ENCODE measurements around the gene VPS54. TPM values are rescaled to one million over a fixed set of nuclear protein-coding genes. Genes with fewer than 3 reads are reported as not detected.

VPS54 gene
- total RNA-seq, 4 donors from 2014 or later, result 27.1 to 36.7 (median 27.9) TPM

- TF ChIP-seq CTCF (IDR thresholded peaks at IDR 0.05; ENCODE audit: low read depth), result no peak
Observed at GRCh38 chr2:64056021-64056420, 36.8 kb upstream of the VPS54 start.

- TF ChIP-seq CTCF (IDR thresholded peaks at IDR 0.05; ENCODE audit: low read depth), result no peak
Observed at GRCh38 chr2:64054161-64054915, 35.1 kb upstream of the VPS54 start.

GRCh38 chr2:64052463-64053241, 33.4 kb upstream of the VPS54 start:
- TF ChIP-seq CTCF (IDR thresholded peaks at IDR 0.05; ENCODE audit: low read depth), result no peak

GRCh38 chr2:64049633-64050220, 30.5 kb upstream of the VPS54 start:
- TF ChIP-seq CTCF (IDR thresholded peaks at IDR 0.05; ENCODE audit: low read depth), result no peak

GRCh38 chr2:64045938-64046337, 26.7 kb upstream of the VPS54 start:
- no peak for TF ChIP-seq CTCF (IDR thresholded peaks at IDR 0.05; ENCODE audit: low read depth)

GRCh38 chr2:64040161-64040560, 20.9 kb upstream of the VPS54 start:
- TF ChIP-seq CTCF (IDR thresholded peaks at IDR 0.05; ENCODE audit: low read depth), result no peak
